HEK293 (cell line): ENCODE measurements around the gene TAF11L2.

Experiments
- CTCF ChIA-PET: fragments of 350-600 bp; formaldehyde crosslinking; extraction: SDS; loops from one replicate; lab custom pipeline; 2021; ENCODE audit warnings: antibody characterized with exemption; lab: Yijun Ruan, JAX
- POLR2A ChIA-PET: fragments of 300-600 bp; formaldehyde crosslinking; extraction: SDS; loops from one replicate; lab custom pipeline; 2020; ENCODE audit warnings: antibody characterized with exemption, inconsistent platforms; lab: Yijun Ruan, JAX
- H3K27ac ChIP-seq: fragments of 200-500 bp; sonication (Bioruptor generic); 2 replicates; pipeline ENCODE4 v1.5.1; 2014; ENCODE audit warnings: low read depth, low read length, control low read depth, inconsistent platforms; ENCODE audit errors: extremely low read depth
- H3K36me3 ChIP-seq, 2 experiments: fragments of 200-500 bp in 1 of 2; sonication (Bioruptor generic) in 1 of 2; 1 replicate in 1 of 2; 2 replicates in 1 of 2; pipeline ENCODE4 v1.5.1; 2014 to 2017; ENCODE audit warnings: inconsistent platforms in 2 of 2, low read length in 2 of 2; ENCODE audit not compliant: control insufficient read depth in 2 of 2, insufficient read depth in 1 of 2
- H3K4me1 ChIP-seq: fragments of 200-500 bp; sonication (Bioruptor generic); 2 replicates; pipeline ENCODE4 v1.5.1; 2014; ENCODE audit warnings: mild to moderate bottlenecking, low read length, inconsistent platforms; ENCODE audit not compliant: control insufficient read depth, insufficient read depth
- H3K4me3 ChIP-seq: 2 replicates; pipeline ENCODE4 v1.5.1; 2011; ENCODE audit warnings: low read depth, mild to moderate bottlenecking, control low read depth, low read length, moderate library complexity
- H3K9me3 ChIP-seq: fragments of 200-500 bp; sonication (Bioruptor generic); 2 replicates; pipeline ENCODE4 v1.5.1; 2014; ENCODE audit warnings: low read depth, low read length, inconsistent platforms; ENCODE audit not compliant: control insufficient read depth, insufficient read depth
- GLIS2 ChIP-seq: fragments of 450-650 bp; formaldehyde crosslinking; IDR thresholded peaks from 2 replicates; pipeline ENCODE4 v1.5.1; 2016; ENCODE audit warnings: missing biosample characterization, missing genetic modification characterization
- KLF10 ChIP-seq: fragments of 450-650 bp; IDR thresholded peaks from 2 replicates; pipeline ENCODE4 v1.5.1; 2018; ENCODE audit warnings: missing biosample characterization, mild to moderate bottlenecking, missing genetic modification characterization
- SP2 ChIP-seq: fragments of 450-650 bp; formaldehyde crosslinking; IDR thresholded peaks from 2 replicates; pipeline ENCODE4 v1.5.1; 2016; ENCODE audit warnings: missing biosample characterization, missing genetic modification characterization
- ZBTB1 ChIP-seq: fragments of 450-650 bp; formaldehyde crosslinking; IDR thresholded peaks from 2 replicates; pipeline ENCODE4 v1.5.1; 2016; ENCODE audit warnings: missing biosample characterization, missing genetic modification characterization
- ZBTB21 ChIP-seq: fragments of 450-650 bp; formaldehyde crosslinking; IDR thresholded peaks from 2 replicates; pipeline ENCODE4 v1.5.1; 2017; ENCODE audit warnings: missing biosample characterization, missing genetic modification characterization
- ZNF350 ChIP-seq: fragments of 450-650 bp; formaldehyde crosslinking; IDR thresholded peaks from 2 replicates; pipeline ENCODE4 v1.5.0; 2017; ENCODE audit warnings: missing biosample characterization, mild to moderate bottlenecking, missing genetic modification characterization
- ZNF473 ChIP-seq: fragments of 450-650 bp; formaldehyde crosslinking; IDR thresholded peaks from 2 replicates; pipeline ENCODE4 v1.5.1; 2017; ENCODE audit warnings: missing biosample characterization, missing genetic modification characterization
- ZNF555 ChIP-seq: fragments of 450-650 bp; formaldehyde crosslinking; conservative IDR thresholded peaks from 2 replicates; pipeline ENCODE4 v1.5.1; 2017; ENCODE audit warnings: missing biosample characterization, mild to moderate bottlenecking, missing genetic modification characterization, inconsistent platforms
- ZNF585B ChIP-seq: fragments of 450-650 bp; formaldehyde crosslinking; IDR thresholded peaks from 2 replicates; pipeline ENCODE4 v1.5.1; 2016; ENCODE audit warnings: missing biosample characterization, missing genetic modification characterization
- ZNF707 ChIP-seq: fragments of 450-650 bp; formaldehyde crosslinking; IDR thresholded peaks from 2 replicates; pipeline ENCODE4 v1.5.1; 2016; ENCODE audit warnings: missing biosample characterization, missing genetic modification characterization
- ZSCAN16 ChIP-seq: fragments of 450-650 bp; formaldehyde crosslinking; IDR thresholded peaks from 2 replicates; pipeline ENCODE4 v1.5.1; 2016; ENCODE audit warnings: missing biosample characterization, missing genetic modification characterization
- TF ChIP-seq, protein P1 (sequence below): fragments of 450-650 bp; formaldehyde crosslinking; IDR thresholded peaks from 2 replicates; pipeline ENCODE4 v1.5.1; 2016; ENCODE audit warnings: missing biosample characterization, missing genetic modification characterization
- TF ChIP-seq, protein P2 (sequence below): fragments of 450-650 bp; formaldehyde crosslinking; IDR thresholded peaks from 2 replicates; pipeline ENCODE4 v1.5.1; 2016; ENCODE audit warnings: missing biosample characterization, missing genetic modification characterization, borderline replicate concordance
- TF ChIP-seq, protein P3 (sequence below): fragments of 450-650 bp; formaldehyde crosslinking; conservative IDR thresholded peaks from 2 replicates; pipeline ENCODE4 v1.5.1; 2016; ENCODE audit warnings: low read depth, missing biosample characterization, missing genetic modification characterization
- TF ChIP-seq, protein P4 (sequence below): fragments of 450-650 bp; formaldehyde crosslinking; optimal IDR thresholded peaks from 2 replicates; pipeline ENCODE3; 2016; ENCODE audit warnings: missing biosample characterization, mild to moderate bottlenecking, missing genetic modification characterization
- TF ChIP-seq, protein P5 (sequence below): fragments of 450-650 bp; formaldehyde crosslinking; IDR thresholded peaks from 2 replicates; pipeline ENCODE4 v1.5.1; 2016; ENCODE audit warnings: missing biosample characterization, missing genetic modification characterization
- TF ChIP-seq, protein P6 (sequence below): fragments of 450-650 bp; formaldehyde crosslinking; IDR thresholded peaks from 2 replicates; pipeline ENCODE4 v1.5.1; 2016; ENCODE audit warnings: missing biosample characterization, missing genetic modification characterization

Gene TAF11L2

DNA sequence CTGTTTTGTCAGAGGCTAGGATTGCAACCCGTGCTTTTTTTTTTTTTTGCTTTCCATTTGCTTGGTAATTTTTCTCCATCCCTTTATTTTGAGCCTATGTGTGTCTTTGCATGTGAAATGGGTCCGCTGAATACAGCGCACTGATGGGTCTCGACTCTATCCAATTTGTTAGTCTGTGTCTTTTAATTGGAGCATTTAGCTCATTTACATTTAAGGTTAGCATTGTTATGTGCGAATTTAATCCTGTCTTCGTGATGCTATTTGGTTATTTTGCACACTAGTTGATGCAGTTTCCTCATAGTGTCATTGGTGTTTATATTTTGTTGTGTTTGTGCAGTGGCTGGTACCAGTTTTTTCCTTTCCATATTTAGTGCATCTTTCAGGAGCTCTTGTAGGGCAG is 36.2 kb upstream of the TAF11L2 start:
- Histone ChIP-seq H3K9me3 (no peaks in the 10 kb centered on the region), H3K36me3 (no peaks in the 10 kb centered on the region), H3K27ac (no peak overlapping the region), H3K4me1 (no peaks in the 10 kb centered on the region), H3K4me3 (no peak overlapping the region)
- ChIA-PET POLR2A (no interaction called here), CTCF (no interaction called here)
- TF ChIP-seq ZNF473 (tag by site-specific recombination) (no peak), ZNF585B (no peak), KLF10 (tag by site-specific recombination) (no peak)
- TF ChIP-seq, protein P1, sequence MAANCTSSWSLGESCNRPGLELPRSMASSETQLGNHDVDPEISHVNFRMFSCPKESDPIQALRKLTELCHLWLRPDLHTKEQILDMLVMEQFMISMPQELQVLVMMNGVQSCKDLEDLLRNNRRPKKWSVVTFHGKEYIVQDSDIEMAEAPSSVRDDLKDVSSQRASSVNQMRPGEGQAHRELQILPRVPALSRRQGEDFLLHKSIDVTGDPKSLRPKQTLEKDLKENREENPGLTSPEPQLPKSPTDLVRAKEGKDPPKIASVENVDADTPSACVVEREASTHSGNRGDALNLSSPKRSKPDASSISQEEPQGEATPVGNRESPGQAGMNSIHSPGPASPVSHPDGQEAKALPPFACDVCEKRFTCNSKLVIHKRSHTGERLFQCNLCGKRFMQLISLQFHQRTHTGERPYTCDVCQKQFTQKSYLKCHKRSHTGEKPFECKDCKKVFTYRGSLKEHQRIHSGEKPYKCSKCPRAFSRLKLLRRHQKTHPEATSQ (tag by site-specific recombination) = no peak

DNA sequence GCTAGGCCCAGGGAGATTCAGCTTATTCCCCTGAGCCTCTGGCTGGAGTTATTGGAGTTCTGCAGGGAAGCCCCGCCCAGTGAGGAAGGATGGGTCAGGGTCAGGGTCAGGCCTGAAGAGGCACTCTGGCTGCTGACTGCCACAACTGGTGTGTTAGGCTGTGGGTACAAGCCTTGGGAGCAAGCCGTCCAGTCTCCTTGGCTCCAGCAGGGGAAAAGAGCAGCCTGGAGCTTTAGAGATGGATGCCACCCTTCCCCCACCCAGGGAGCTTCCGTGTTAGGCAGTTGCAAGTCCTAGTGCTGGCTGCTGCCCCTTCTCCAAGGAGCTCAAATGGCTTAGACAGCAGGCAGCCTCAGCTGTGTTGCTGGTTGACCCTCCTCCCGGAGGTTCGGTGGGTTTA is 34.4 kb upstream of the TAF11L2 start:
- ChIA-PET POLR2A (no interaction called here), CTCF (no interaction called here)
- Histone ChIP-seq H3K27ac (no peak overlapping the region), H3K4me1 (no peaks in the 10 kb centered on the region), H3K36me3 (no peaks in the 10 kb centered on the region), H3K9me3 (no peaks in the 10 kb centered on the region), H3K4me3 (no peak overlapping the region)
- TF ChIP-seq ZNF555 (tag by site-specific recombination) = no peak
- no peak for TF ChIP-seq ZBTB21 (tag by site-specific recombination)
- TF ChIP-seq, protein P2, sequence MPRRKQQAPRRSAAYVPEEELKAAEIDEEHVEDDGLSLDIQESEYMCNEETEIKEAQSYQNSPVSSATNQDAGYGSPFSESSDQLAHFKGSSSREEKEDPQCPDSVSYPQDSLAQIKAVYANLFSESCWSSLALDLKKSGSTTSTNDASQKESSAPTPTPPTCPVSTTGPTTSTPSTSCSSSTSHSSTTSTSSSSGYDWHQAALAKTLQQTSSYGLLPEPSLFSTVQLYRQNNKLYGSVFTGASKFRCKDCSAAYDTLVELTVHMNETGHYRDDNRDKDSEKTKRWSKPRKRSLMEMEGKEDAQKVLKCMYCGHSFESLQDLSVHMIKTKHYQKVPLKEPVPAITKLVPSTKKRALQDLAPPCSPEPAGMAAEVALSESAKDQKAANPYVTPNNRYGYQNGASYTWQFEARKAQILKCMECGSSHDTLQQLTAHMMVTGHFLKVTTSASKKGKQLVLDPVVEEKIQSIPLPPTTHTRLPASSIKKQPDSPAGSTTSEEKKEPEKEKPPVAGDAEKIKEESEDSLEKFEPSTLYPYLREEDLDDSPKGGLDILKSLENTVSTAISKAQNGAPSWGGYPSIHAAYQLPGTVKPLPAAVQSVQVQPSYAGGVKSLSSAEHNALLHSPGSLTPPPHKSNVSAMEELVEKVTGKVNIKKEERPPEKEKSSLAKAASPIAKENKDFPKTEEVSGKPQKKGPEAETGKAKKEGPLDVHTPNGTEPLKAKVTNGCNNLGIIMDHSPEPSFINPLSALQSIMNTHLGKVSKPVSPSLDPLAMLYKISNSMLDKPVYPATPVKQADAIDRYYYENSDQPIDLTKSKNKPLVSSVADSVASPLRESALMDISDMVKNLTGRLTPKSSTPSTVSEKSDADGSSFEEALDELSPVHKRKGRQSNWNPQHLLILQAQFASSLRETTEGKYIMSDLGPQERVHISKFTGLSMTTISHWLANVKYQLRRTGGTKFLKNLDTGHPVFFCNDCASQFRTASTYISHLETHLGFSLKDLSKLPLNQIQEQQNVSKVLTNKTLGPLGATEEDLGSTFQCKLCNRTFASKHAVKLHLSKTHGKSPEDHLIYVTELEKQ (tag by site-specific recombination) = no peak
- TF ChIP-seq, protein P3, sequence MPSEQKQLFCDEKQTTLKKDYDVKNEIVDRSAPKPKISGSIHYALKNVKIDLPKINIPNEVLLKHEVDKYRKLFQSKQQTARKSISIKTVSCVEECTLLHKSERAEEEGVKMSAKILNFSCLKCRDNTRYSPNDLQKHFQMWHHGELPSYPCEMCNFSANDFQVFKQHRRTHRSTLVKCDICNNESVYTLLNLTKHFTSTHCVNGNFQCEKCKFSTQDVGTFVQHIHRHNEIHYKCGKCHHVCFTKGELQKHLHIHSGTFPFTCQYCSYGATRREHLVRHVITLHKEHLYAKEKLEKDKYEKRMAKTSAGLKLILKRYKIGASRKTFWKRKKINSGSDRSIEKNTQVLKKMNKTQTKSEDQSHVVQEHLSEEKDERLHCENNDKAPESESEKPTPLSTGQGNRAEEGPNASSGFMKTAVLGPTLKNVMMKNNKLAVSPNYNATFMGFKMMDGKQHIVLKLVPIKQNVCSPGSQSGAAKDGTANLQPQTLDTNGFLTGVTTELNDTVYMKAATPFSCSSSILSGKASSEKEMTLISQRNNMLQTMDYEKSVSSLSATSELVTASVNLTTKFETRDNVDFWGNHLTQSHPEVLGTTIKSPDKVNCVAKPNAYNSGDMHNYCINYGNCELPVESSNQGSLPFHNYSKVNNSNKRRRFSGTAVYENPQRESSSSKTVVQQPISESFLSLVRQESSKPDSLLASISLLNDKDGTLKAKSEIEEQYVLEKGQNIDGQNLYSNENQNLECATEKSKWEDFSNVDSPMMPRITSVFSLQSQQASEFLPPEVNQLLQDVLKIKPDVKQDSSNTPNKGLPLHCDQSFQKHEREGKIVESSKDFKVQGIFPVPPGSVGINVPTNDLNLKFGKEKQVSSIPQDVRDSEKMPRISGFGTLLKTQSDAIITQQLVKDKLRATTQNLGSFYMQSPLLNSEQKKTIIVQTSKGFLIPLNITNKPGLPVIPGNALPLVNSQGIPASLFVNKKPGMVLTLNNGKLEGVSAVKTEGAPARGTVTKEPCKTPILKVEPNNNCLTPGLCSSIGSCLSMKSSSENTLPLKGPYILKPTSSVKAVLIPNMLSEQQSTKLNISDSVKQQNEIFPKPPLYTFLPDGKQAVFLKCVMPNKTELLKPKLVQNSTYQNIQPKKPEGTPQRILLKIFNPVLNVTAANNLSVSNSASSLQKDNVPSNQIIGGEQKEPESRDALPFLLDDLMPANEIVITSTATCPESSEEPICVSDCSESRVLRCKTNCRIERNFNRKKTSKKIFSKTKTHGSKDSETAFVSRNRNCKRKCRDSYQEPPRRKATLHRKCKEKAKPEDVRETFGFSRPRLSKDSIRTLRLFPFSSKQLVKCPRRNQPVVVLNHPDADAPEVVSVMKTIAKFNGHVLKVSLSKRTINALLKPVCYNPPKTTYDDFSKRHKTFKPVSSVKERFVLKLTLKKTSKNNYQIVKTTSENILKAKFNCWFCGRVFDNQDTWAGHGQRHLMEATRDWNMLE (tag by site-specific recombination) = no peak
- TF ChIP-seq, protein P4, sequence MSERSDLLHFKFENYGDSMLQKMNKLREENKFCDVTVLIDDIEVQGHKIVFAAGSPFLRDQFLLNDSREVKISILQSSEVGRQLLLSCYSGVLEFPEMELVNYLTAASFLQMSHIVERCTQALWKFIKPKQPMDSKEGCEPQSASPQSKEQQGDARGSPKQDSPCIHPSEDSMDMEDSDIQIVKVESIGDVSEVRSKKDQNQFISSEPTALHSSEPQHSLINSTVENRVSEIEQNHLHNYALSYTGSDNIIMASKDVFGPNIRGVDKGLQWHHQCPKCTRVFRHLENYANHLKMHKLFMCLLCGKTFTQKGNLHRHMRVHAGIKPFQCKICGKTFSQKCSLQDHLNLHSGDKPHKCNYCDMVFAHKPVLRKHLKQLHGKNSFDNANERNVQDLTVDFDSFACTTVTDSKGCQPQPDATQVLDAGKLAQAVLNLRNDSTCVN (tag by site-specific recombination) = no peak
- TF ChIP-seq SP2 (tag by site-specific recombination) = no peak

DNA sequence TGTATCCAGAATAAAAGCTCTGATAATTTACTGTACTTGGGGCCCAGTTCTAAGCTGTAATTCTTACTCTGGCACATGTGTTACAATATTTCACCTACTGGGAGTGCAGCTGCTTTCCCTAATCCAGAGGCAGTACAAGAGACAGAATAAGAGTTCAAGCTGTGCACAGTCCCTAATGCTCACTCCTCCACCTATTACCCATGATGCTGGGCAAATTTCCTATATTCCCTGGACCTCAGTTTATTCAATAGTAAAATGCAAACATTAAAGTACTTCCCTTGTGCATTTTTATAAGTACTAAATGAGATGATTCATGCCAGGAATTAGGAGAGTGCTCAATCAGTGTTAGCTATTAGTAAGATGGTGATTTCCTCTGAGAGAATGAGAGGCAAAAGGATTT is 28.0 kb upstream of the TAF11L2 start:
- Histone ChIP-seq H3K4me1 (no peaks in the 10 kb centered on the region), H3K4me3 (no peak overlapping the region), H3K9me3 (no peaks in the 10 kb centered on the region), H3K36me3 (no peaks in the 10 kb centered on the region), H3K27ac (no peak overlapping the region)
- POLR2A ChIA-PET = no interaction called here
- CTCF ChIA-PET = interaction anchor here (2.2 kb wide), 1 partner anchor 254 kb away, joined by 10 read pairs; no protein-coding TSS in a partner anchor
- TF ChIP-seq GLIS2 (no peak), ZNF707 (tag by site-specific recombination) (no peak), ZBTB1 (no peak), ZSCAN16 (tag by site-specific recombination) (no peak), ZNF350 (tag by site-specific recombination) (no peak)
- TF ChIP-seq, protein P5, sequence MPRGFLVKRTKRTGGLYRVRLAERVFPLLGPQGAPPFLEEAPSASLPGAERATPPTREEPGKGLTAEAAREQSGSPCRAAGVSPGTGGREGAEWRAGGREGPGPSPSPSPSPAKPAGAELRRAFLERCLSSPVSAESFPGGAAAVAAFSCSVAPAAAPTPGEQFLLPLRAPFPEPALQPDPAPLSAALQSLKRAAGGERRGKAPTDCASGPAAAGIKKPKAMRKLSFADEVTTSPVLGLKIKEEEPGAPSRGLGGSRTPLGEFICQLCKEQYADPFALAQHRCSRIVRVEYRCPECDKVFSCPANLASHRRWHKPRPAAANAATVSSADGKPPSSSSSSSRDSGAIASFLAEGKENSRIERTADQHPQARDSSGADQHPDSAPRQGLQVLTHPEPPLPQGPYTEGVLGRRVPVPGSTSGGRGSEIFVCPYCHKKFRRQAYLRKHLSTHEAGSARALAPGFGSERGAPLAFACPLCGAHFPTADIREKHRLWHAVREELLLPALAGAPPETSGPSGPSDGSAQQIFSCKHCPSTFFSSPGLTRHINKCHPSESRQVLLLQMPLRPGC (tag by site-specific recombination) = no peak
- TF ChIP-seq, protein P6, sequence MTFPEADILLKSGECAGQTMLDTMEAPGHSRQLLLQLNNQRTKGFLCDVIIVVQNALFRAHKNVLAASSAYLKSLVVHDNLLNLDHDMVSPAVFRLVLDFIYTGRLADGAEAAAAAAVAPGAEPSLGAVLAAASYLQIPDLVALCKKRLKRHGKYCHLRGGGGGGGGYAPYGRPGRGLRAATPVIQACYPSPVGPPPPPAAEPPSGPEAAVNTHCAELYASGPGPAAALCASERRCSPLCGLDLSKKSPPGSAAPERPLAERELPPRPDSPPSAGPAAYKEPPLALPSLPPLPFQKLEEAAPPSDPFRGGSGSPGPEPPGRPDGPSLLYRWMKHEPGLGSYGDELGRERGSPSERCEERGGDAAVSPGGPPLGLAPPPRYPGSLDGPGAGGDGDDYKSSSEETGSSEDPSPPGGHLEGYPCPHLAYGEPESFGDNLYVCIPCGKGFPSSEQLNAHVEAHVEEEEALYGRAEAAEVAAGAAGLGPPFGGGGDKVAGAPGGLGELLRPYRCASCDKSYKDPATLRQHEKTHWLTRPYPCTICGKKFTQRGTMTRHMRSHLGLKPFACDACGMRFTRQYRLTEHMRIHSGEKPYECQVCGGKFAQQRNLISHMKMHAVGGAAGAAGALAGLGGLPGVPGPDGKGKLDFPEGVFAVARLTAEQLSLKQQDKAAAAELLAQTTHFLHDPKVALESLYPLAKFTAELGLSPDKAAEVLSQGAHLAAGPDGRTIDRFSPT (tag by site-specific recombination) = no peak
